Neural progenitor cell (in vitro differentiated cells): ENCODE results near the gene ZNF329. TPM values are rescaled to one million over a fixed set of nuclear protein-coding genes. Genes with fewer than 3 reads are reported as not detected.

Experiments
- DNase-seq: peaks from one replicate; pipeline ENCODE4 v3.0.0-alpha.2; 2016; ENCODE audit warnings: low spot score
- H2AFZ ChIP-seq: fragments of 200-600 bp; sonication (generic); replicated peaks from 2 replicates; pipeline ENCODE4 v1.6.1; 2016; ENCODE audit warnings: antibody characterized with exemption
- H3F3A ChIP-seq: fragments of 200-600 bp; sonication (generic); 2 replicates; pipeline ENCODE4 v1.6.1; 2016; ENCODE audit warnings: antibody characterized with exemption, low read depth
- H3K27ac ChIP-seq: fragments of 200-600 bp; sonication (generic); 2 replicates; pipeline ENCODE4 v1.5.1; 2016; ENCODE audit warnings: mild to moderate bottlenecking
- H3K27me3 ChIP-seq: fragments of 200-600 bp; sonication (generic); 2 replicates; pipeline ENCODE4 v1.6.1; 2016; ENCODE audit warnings: mild to moderate bottlenecking, moderate library complexity
- H3K36me3 ChIP-seq: fragments of 200-600 bp; sonication (generic); 2 replicates; pipeline ENCODE4 v1.5.1; 2016
- H3K4me1 ChIP-seq: fragments of 200-600 bp; sonication (generic); 2 replicates; pipeline ENCODE4 v1.6.1; 2016; ENCODE audit warnings: mixed run types
- H3K4me2 ChIP-seq: fragments of 200-600 bp; sonication (generic); 2 replicates; pipeline ENCODE4 v1.6.1; 2016
- H3K4me3 ChIP-seq: fragments of 200-600 bp; sonication (generic); 2 replicates; pipeline ENCODE4 v1.5.1; 2016
- H3K79me2 ChIP-seq: fragments of 200-600 bp; sonication (generic); 2 replicates; pipeline ENCODE4 v1.6.1; 2016; ENCODE audit warnings: low read depth
- H3K9ac ChIP-seq: fragments of 200-600 bp; sonication (generic); 2 replicates; pipeline ENCODE4 v1.6.1; 2016
- H3K9me3 ChIP-seq: fragments of 200-600 bp; sonication (generic); 2 replicates; pipeline ENCODE4 v1.5.1; 2016; ENCODE audit warnings: low read depth
- H4K20me1 ChIP-seq: fragments of 200-600 bp; sonication (generic); 2 replicates; pipeline ENCODE4 v1.6.1; 2016; ENCODE audit warnings: low read depth
- H3K27ac Mint-ChIP-seq: 3 replicates; pipeline ENCODE4 v1.8.0; 2021; ENCODE audit warnings: mixed read lengths
- H3K27me3 Mint-ChIP-seq: 2 replicates; pipeline ENCODE4 v1.8.0; 2022; ENCODE audit warnings: low read depth, mild to moderate bottlenecking, inconsistent platforms, moderate library complexity, mixed read lengths; ENCODE audit not compliant: insufficient read depth
- H3K36me3 Mint-ChIP-seq: 3 replicates; pipeline ENCODE4 v1.8.0; 2021; ENCODE audit warnings: mixed read lengths
- H3K4me1 Mint-ChIP-seq: 3 replicates; pipeline ENCODE4 v1.8.0; 2021; ENCODE audit warnings: mixed read lengths
- H3K4me3 Mint-ChIP-seq: 3 replicates; pipeline ENCODE4 v1.8.0; 2021; ENCODE audit warnings: mild to moderate bottlenecking, moderate library complexity, mixed read lengths
- H3K9me3 Mint-ChIP-seq: 3 replicates; pipeline ENCODE4 v1.8.0; 2020; ENCODE audit warnings: mixed read lengths
- CTCF ChIP-seq: fragments of 200-600 bp; sonication (generic); IDR thresholded peaks from 2 replicates; pipeline ENCODE4 v1.5.1; 2017; ENCODE audit warnings: antibody characterized with exemption, mild to moderate bottlenecking
- EZH2 ChIP-seq: fragments of 200-600 bp; sonication (generic); IDR thresholded peaks from 2 replicates; pipeline ENCODE4 v1.6.1; 2017; ENCODE audit warnings: antibody characterized with exemption, mild to moderate bottlenecking, moderate library complexity
- EZH2phosphoT487 ChIP-seq: fragments of 200-600 bp; sonication (generic); IDR thresholded peaks from 2 replicates; pipeline ENCODE4 v1.6.1; 2017; ENCODE audit warnings: antibody characterized with exemption
- total RNA-seq: library from RNA; depleted of rRNA; stranded (reverse); fragments of >200 nt; gene quantifications from 2 replicates; pipeline ENCODE4 v1.2.3, GENCODE V29; 2015; ENCODE audit warnings: low replicate concordance

ZNF329 gene
- total RNA-seq, 1 donor from 2014 or later = 36.2 TPM

- H3K36me3 ChIP-seq = no peaks in the 10 kb centered on the region
- no peaks in the 10 kb centered on the region for H3K4me1 Mint-ChIP-seq
- H3K27ac ChIP-seq = no peak overlapping the region
- no peaks in the 10 kb centered on the region for H4K20me1 ChIP-seq
- H3K9me3 Mint-ChIP-seq = peaks cover 60% of the 10 kb centered on the region
- no peak overlapping the region for H3K4me3 ChIP-seq
- no peak for DNase-seq
- peaks cover 6% of the 10 kb centered on the region for H3K27me3 Mint-ChIP-seq
- H3K4me3 Mint-ChIP-seq = no peak overlapping the region
- H3K36me3 Mint-ChIP-seq = peaks cover 2% of the 10 kb centered on the region
- no peak overlapping the region for H3K9ac ChIP-seq
- no peak overlapping the region for H3K4me2 ChIP-seq
- H3K27me3 ChIP-seq = no peaks in the 10 kb centered on the region
- H3K79me2 ChIP-seq = no peaks in the 10 kb centered on the region
- H3F3A ChIP-seq = no peaks in the 10 kb centered on the region
- TF ChIP-seq EZH2 = no peak
- no peak for TF ChIP-seq EZH2phosphoT487
- TF ChIP-seq CTCF = no peak
- H3K9me3 ChIP-seq = peaks cover 21% of the 10 kb centered on the region
- H3K27ac Mint-ChIP-seq = no peak overlapping the region
- H3K4me1 ChIP-seq = no peaks in the 10 kb centered on the region
- no peak overlapping the region for H2AFZ ChIP-seq
Measured at GRCh38 chr19:58170860-58171259, 20.3 kb upstream of the ZNF329 start.

- Mint-ChIP-seq H3K36me3 (peaks cover 8% of the 10 kb centered on the region), H3K27me3 (peaks cover 4% of the 10 kb centered on the region), H3K9me3 (peaks cover 63% of the 10 kb centered on the region), H3K4me3 (no peak overlapping the region), H3K27ac (no peak overlapping the region), H3K4me1 (no peaks in the 10 kb centered on the region)
- TF ChIP-seq EZH2phosphoT487 (no peak), EZH2 (no peak), CTCF (no peak)
- Histone ChIP-seq H3K4me1 (no peaks in the 10 kb centered on the region), H3K79me2 (no peaks in the 10 kb centered on the region), H3K27me3 (no peaks in the 10 kb centered on the region), H4K20me1 (no peaks in the 10 kb centered on the region), H3K9me3 (peaks cover 21% of the 10 kb centered on the region), H2AFZ (no peak overlapping the region), H3F3A (no peaks in the 10 kb centered on the region), H3K4me3 (no peak overlapping the region), H3K36me3 (no peaks in the 10 kb centered on the region), H3K9ac (no peak overlapping the region), H3K27ac (no peak overlapping the region), H3K4me2 (no peak overlapping the region)
- no peak for DNase-seq
Measured at GRCh38 chr19:58166708-58167280, 16.2 kb upstream of the ZNF329 start.

GRCh38 chr19:58166268-58166667 lies 15.7 kb upstream of the ZNF329 start:
- no peaks in the 10 kb centered on the region for H3K4me1 Mint-ChIP-seq
- H3K79me2 ChIP-seq = no peaks in the 10 kb centered on the region
- H3K36me3 Mint-ChIP-seq = peaks cover 8% of the 10 kb centered on the region
- DNase-seq = no peak
- no peak overlapping the region for H3K4me3 ChIP-seq
- H3K9me3 Mint-ChIP-seq = peaks cover 62% of the 10 kb centered on the region
- no peak overlapping the region for H3K4me3 Mint-ChIP-seq
- H2AFZ ChIP-seq = no peak overlapping the region
- no peak overlapping the region for H3K4me2 ChIP-seq
- no peak overlapping the region for H3K27ac ChIP-seq
- H3K9ac ChIP-seq = no peak overlapping the region
- TF ChIP-seq CTCF (no peak), EZH2phosphoT487 (no peak), EZH2 (no peak)
- H3K27me3 Mint-ChIP-seq = peaks cover 4% of the 10 kb centered on the region
- no peaks in the 10 kb centered on the region for H3K36me3 ChIP-seq
- H3K27ac Mint-ChIP-seq = no peak overlapping the region
- H3F3A ChIP-seq = no peaks in the 10 kb centered on the region
- H3K27me3 ChIP-seq = no peaks in the 10 kb centered on the region
- peaks cover 18% of the 10 kb centered on the region for H3K9me3 ChIP-seq
- no peaks in the 10 kb centered on the region for H4K20me1 ChIP-seq
- no peaks in the 10 kb centered on the region for H3K4me1 ChIP-seq
